DND-41 (cell line): ENCODE data around the gene NDUFS1.
A peak's percentile ranks its signal among the peaks of the same experiment; 100 is the strongest.
"Not testable (repeated sequence)": the region's sequence is repeated elsewhere in the genome, so short reads cannot be mapped to it uniquely, and the experiment has no call there.

Experiments used
- ATAC-seq: fragments of 200-7000 bp; cut with Tn5 transposase; 3 replicates; pipeline ENCODE4 v1.9.1; 2021; ENCODE audit warnings: low read depth; ENCODE audit not compliant: insufficient read depth
- DNase-seq: peaks from one replicate; pipeline ENCODE4 v3.0.0-alpha.2; 2020
- H2AFZ ChIP-seq: 2 replicates; pipeline ENCODE4 v1.6.0; 2012; ENCODE audit warnings: low read depth, low read length
- H3K27ac ChIP-seq: 2 replicates; pipeline ENCODE4 v1.5.1; 2012; ENCODE audit warnings: low read length, inconsistent platforms
- H3K27me3 ChIP-seq: fragments of 200-600 bp; sonication (generic); 2 replicates; pipeline ENCODE4 v1.6.0; 2012; ENCODE audit warnings: low read length, mild to moderate bottlenecking, inconsistent platforms; ENCODE audit not compliant: insufficient read depth, poor library complexity
- H3K36me3 ChIP-seq: 2 replicates; pipeline ENCODE4 v1.5.1; 2012; ENCODE audit warnings: low read length, inconsistent platforms; ENCODE audit not compliant: insufficient read depth
- H3K4me1 ChIP-seq: 2 replicates; pipeline ENCODE4 v1.5.1; 2012; ENCODE audit warnings: mild to moderate bottlenecking, low read length; ENCODE audit not compliant: insufficient read depth
- H3K4me2 ChIP-seq: 2 replicates; pipeline ENCODE4 v1.6.0; 2012; ENCODE audit warnings: mild to moderate bottlenecking, moderate library complexity, low read length, inconsistent platforms; ENCODE audit not compliant: insufficient read depth
- H3K4me3 ChIP-seq, 2 experiments: fragments of 200-600 bp in 1 of 2; shearing (Covaris generic) in 1 of 2; 2 replicates each; pipeline ENCODE4 v1.5.1; 2012 to 2016; ENCODE audit warnings: inconsistent platforms in 2 of 2, low read length in 2 of 2, mild to moderate bottlenecking in 2 of 2, low read depth in 1 of 2, moderate library complexity in 1 of 2
- H3K79me2 ChIP-seq: 2 replicates; pipeline ENCODE4 v1.6.0; 2012; ENCODE audit warnings: low read length, inconsistent platforms; ENCODE audit not compliant: insufficient read depth
- H3K9ac ChIP-seq: 2 replicates; pipeline ENCODE4 v1.6.0; 2012; ENCODE audit warnings: low read depth, mild to moderate bottlenecking, inconsistent platforms, low read length, moderate library complexity
- H3K9me3 ChIP-seq: 2 replicates; pipeline ENCODE4 v1.5.1; 2012; ENCODE audit warnings: low read length, moderate library complexity, mild to moderate bottlenecking, inconsistent platforms; ENCODE audit not compliant: insufficient read depth, severe bottlenecking
- H4K20me1 ChIP-seq: 2 replicates; pipeline ENCODE4 v1.6.0; 2012; ENCODE audit warnings: low read length; ENCODE audit not compliant: insufficient read depth
- EZH2 ChIP-seq: IDR thresholded peaks from 3 replicates; pipeline ENCODE4 v1.6.1; 2012; ENCODE audit warnings: borderline replicate concordance, low read depth, mild to moderate bottlenecking, moderate library complexity, low read length, inconsistent platforms; ENCODE audit not compliant: severe bottlenecking
- TF ChIP-seq, protein P1 (sequence below): IDR thresholded peaks from 2 replicates; pipeline ENCODE4 v1.5.1; 2012; ENCODE audit warnings: borderline replicate concordance, low read length, moderate library complexity, mild to moderate bottlenecking; ENCODE audit not compliant: poor library complexity, severe bottlenecking; ENCODE audit errors: extremely low read depth

NDUFS1 gene

GRCh38 chr2:206164261-206164862, 5.1 kb upstream of the NDUFS1 start:
- H3K4me1 ChIP-seq: peaks cover 26% of the 10 kb centered on the region
- TF ChIP-seq, protein P1, sequence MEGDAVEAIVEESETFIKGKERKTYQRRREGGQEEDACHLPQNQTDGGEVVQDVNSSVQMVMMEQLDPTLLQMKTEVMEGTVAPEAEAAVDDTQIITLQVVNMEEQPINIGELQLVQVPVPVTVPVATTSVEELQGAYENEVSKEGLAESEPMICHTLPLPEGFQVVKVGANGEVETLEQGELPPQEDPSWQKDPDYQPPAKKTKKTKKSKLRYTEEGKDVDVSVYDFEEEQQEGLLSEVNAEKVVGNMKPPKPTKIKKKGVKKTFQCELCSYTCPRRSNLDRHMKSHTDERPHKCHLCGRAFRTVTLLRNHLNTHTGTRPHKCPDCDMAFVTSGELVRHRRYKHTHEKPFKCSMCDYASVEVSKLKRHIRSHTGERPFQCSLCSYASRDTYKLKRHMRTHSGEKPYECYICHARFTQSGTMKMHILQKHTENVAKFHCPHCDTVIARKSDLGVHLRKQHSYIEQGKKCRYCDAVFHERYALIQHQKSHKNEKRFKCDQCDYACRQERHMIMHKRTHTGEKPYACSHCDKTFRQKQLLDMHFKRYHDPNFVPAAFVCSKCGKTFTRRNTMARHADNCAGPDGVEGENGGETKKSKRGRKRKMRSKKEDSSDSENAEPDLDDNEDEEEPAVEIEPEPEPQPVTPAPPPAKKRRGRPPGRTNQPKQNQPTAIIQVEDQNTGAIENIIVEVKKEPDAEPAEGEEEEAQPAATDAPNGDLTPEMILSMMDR: peak; percentile 76
- no peak for TF ChIP-seq EZH2
- H3K4me2 ChIP-seq: no peak overlapping the region
- no peak overlapping the region for H2AFZ ChIP-seq
- ATAC-seq: no peak
- H4K20me1 ChIP-seq: peaks cover 25% of the 10 kb centered on the region; the same call in 1 of the 2 replicates
- H3K9ac ChIP-seq: no peak overlapping the region
- peak; percentile 32 for DNase-seq
- no peak overlapping the region for H3K4me3 ChIP-seq
- H3K36me3 ChIP-seq: peaks cover 49% of the 10 kb centered on the region
- H3K27me3 ChIP-seq: no peaks in the 10 kb centered on the region
- H3K27ac ChIP-seq: no peak overlapping the region
- H3K79me2 ChIP-seq: peaks cover 39% of the 10 kb centered on the region
- H3K9me3 ChIP-seq: no peaks in the 10 kb centered on the region

DNA sequence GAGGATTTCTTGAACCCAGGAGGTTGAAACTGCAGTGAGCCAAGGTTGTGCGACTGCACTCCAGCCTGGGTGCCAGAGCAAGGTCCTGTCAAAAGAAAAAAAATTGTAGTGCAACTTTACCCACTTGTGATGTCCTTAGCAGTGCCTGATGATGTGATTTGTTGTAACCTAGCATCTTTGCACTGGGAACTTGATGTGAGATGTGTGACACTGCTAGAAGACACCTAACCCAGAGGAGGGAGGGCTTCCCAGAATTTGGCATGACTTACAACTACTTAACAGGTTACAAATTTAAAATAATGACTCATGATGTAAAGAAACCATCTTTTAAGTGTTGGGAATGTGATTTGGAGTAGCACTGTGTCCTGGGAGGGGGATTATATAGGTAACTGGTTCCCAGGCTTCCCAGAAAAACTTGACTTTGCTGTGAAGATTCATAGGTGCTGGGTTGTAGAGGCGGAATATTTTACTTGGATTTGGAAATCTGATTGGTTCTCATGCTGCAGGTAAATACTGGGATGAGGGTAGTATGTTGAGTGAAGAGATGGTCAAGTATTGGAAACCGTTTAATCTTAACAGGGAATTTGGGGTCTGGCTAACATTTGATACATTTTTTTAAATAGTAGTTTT, 4.1 kb upstream of the NDUFS1 start:
- Histone ChIP-seq H3K27ac (no peak overlapping the region), H3K4me2 (peak overlapping the region; percentile 81; the same call in 1 of the 2 replicates), H3K9ac (no peak overlapping the region)

DNA sequence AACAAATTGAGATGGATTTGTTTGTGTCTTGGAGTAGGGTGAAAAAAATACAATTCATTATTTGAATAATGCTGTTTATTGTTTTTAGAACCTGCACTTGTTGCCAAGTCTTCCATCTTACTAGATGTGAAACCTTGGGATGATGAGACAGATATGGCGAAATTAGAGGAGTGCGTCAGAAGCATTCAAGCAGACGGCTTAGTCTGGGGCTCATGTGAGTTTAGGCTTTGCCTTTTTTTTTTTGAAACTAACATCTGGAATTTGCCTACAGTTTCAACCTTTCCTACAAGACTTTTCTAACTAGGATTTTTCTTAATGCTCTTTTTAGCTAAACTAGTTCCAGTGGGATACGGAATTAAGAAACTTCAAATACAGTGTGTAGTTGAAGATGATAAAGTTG, 3.2 kb upstream of the NDUFS1 start:
- H3K27ac ChIP-seq, DNase-seq, ATAC-seq, H3K4me3 ChIP-seq, H2AFZ ChIP-seq, H3K27me3 ChIP-seq, H3K9me3 ChIP-seq: not testable (repeated sequence)
- Histone ChIP-seq H3K4me1 (peaks cover 34% of the 10 kb centered on the region), H3K36me3 (peaks cover 44% of the 10 kb centered on the region), H3K9ac (peak overlapping the region; percentile 82; the same call in 1 of the 2 replicates), H4K20me1 (peaks cover 32% of the 10 kb centered on the region; the same call in 1 of the 2 replicates), H3K4me2 (peak overlapping the region; percentile 81; the same call in 1 of the 2 replicates), H3K79me2 (peaks cover 58% of the 10 kb centered on the region)

More for the DNA sequence above, 4.1 kb upstream of the NDUFS1 start:
- peaks cover 25% of the 10 kb centered on the region; the same call in 1 of the 2 replicates for H4K20me1 ChIP-seq
- no peaks in the 10 kb centered on the region for H3K27me3 ChIP-seq
- peaks cover 48% of the 10 kb centered on the region for H3K79me2 ChIP-seq
- peaks cover 49% of the 10 kb centered on the region for H3K36me3 ChIP-seq
- H3K9me3 ChIP-seq: no peaks in the 10 kb centered on the region
- TF ChIP-seq, protein P1: no peak
- no peak for TF ChIP-seq EZH2
- no peak overlapping the region for H2AFZ ChIP-seq
- peaks cover 26% of the 10 kb centered on the region for H3K4me1 ChIP-seq
- no peak overlapping the region for H3K4me3 ChIP-seq
- no peak for DNase-seq
- ATAC-seq: no peak

DNA sequence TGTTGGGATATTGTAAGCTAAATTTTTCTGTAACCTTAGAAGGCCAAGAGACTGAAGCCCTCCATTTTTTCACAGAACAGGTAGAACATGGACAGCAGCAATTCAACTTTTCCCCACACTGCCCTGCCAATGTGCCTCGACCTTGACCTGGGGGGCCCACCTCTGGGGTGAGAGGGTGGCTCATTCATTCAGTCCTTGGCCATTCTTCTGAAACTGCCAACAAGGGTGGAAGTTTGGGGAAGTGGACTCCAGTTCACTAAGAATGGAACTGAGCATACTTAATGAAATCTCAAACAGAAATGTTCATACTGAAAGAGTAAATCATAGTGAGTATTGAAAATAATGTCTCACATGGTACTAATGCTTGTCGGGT, 1.5 kb upstream of the NDUFS1 start:
- peak overlapping the region; percentile 79 to 88; a peak in 3 of 4 replicates for H3K4me3 ChIP-seq
- H3K4me1 ChIP-seq: peaks cover 47% of the 10 kb centered on the region
- H3K4me2 ChIP-seq: peak overlapping the region; percentile 81
- H3K9me3 ChIP-seq: no peaks in the 10 kb centered on the region
- TF ChIP-seq EZH2: no peak
- TF ChIP-seq, protein P1: no peak
- DNase-seq (no peak), ATAC-seq (no peak)
- H3K9ac ChIP-seq: peak overlapping the region; percentile 82
- H3K36me3 ChIP-seq: peaks cover 51% of the 10 kb centered on the region
- H3K27ac ChIP-seq: peak overlapping the region; percentile 98
- H3K79me2 ChIP-seq: peaks cover 72% of the 10 kb centered on the region
- no peaks in the 10 kb centered on the region for H3K27me3 ChIP-seq
- H4K20me1 ChIP-seq: peaks cover 32% of the 10 kb centered on the region; the same call in 1 of the 2 replicates
- H2AFZ ChIP-seq: no peak overlapping the region
